BJ (cell line): ENCODE measurements around the gene MSRB3. TPM values are rescaled to one million over a fixed set of nuclear protein-coding genes. Genes with fewer than 3 reads are reported as not detected.

Experiments used
- CTCF ChIA-PET: fragments of 350-600 bp; formaldehyde crosslinking; extraction: SDS; loops from one replicate; lab custom pipeline; 2021; ENCODE audit warnings: antibody characterized with exemption, inconsistent platforms; lab: Yijun Ruan, JAX
- POLR2A ChIA-PET: fragments of 300-600 bp; sonication (Branson Sonifier 250); formaldehyde crosslinking; extraction: SDS; loops from one replicate; lab custom pipeline; 2021; ENCODE audit warnings: antibody characterized with exemption; lab: Charles Lee
- DNase-seq: peaks from one replicate; pipeline ENCODE4 v3.0.0-alpha.2; 2011; ENCODE audit warnings: low read depth
- H3K27me3 ChIP-seq: 2 replicates; pipeline ENCODE4 v1.6.0; 2011; ENCODE audit warnings: low read length; ENCODE audit not compliant: control insufficient read depth, insufficient read depth
- H3K36me3 ChIP-seq: 2 replicates; pipeline ENCODE4 v1.5.1; 2011; ENCODE audit warnings: low read length; ENCODE audit not compliant: control insufficient read depth, insufficient read depth
- H3K4me3 ChIP-seq: 2 replicates; pipeline ENCODE4 v1.5.1; 2011; ENCODE audit warnings: low read depth, mild to moderate bottlenecking, control low read depth, low read length
- polyA plus RNA-seq: library from polyadenylated mRNA; depleted of rRNA; stranded (reverse); fragments of >200 nt; gene quantifications from 2 replicates; pipeline ENCODE4 v1.2.3, GENCODE V29; 2011
- TF ChIP-seq, protein P1 (sequence below): IDR thresholded peaks from 2 replicates; pipeline ENCODE4 v1.5.1; 2011; ENCODE audit warnings: low read depth, mild to moderate bottlenecking, control low read depth, inconsistent platforms, low read length, moderate library complexity; ENCODE audit not compliant: insufficient read depth

Gene MSRB3
- polyA plus RNA-seq, 1 experiment: 76.0 TPM

GRCh38 chr12:65329721-65330120 lies 51.2 kb downstream of the MSRB3 start:
- TF ChIP-seq, protein P1, sequence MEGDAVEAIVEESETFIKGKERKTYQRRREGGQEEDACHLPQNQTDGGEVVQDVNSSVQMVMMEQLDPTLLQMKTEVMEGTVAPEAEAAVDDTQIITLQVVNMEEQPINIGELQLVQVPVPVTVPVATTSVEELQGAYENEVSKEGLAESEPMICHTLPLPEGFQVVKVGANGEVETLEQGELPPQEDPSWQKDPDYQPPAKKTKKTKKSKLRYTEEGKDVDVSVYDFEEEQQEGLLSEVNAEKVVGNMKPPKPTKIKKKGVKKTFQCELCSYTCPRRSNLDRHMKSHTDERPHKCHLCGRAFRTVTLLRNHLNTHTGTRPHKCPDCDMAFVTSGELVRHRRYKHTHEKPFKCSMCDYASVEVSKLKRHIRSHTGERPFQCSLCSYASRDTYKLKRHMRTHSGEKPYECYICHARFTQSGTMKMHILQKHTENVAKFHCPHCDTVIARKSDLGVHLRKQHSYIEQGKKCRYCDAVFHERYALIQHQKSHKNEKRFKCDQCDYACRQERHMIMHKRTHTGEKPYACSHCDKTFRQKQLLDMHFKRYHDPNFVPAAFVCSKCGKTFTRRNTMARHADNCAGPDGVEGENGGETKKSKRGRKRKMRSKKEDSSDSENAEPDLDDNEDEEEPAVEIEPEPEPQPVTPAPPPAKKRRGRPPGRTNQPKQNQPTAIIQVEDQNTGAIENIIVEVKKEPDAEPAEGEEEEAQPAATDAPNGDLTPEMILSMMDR: no peak
- no peak overlapping the region for H3K4me3 ChIP-seq
- CTCF ChIA-PET: no interaction called here
- POLR2A ChIA-PET: no interaction called here
- DNase-seq: no peak
- no peaks in the 10 kb centered on the region for H3K27me3 ChIP-seq
- H3K36me3 ChIP-seq: peaks cover 4% of the 10 kb centered on the region

GRCh38 chr12:65330331-65330730 lies 51.8 kb downstream of the MSRB3 start:
- TF ChIP-seq, protein P1: no peak
- H3K27me3 ChIP-seq: no peaks in the 10 kb centered on the region
- H3K4me3 ChIP-seq: no peak overlapping the region
- peaks cover 4% of the 10 kb centered on the region for H3K36me3 ChIP-seq
- no peak for DNase-seq
- ChIA-PET POLR2A (no interaction called here), CTCF (no interaction called here)

GRCh38 chr12:65331456-65331855 lies 53.0 kb downstream of the MSRB3 start:
- POLR2A ChIA-PET: no interaction called here
- no peaks in the 10 kb centered on the region for H3K27me3 ChIP-seq
- TF ChIP-seq, protein P1: no peak
- peaks cover 4% of the 10 kb centered on the region for H3K36me3 ChIP-seq
- CTCF ChIA-PET: no interaction called here
- DNase-seq: no peak
- no peak overlapping the region for H3K4me3 ChIP-seq

DNA sequence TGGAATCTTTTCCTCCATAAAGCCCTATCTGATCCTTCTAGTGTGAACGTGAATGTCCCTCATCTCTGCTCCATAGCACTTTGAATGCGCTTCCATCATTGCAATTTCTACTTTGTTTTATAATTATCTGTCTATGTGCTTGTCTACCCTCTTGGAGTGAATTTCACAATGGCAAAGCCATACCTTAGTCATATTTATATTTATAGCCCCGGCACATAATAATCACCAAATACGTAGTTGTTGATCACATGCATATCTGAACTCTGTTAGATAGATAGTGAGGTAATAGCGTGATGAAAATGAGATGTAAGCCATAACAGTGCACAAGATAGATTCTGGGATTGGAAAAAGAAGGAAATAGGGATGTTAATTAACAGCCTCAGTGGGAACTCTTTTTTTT lies 55.2 kb downstream of the MSRB3 start:
- no peak for DNase-seq
- Histone ChIP-seq H3K36me3 (peaks cover 4% of the 10 kb centered on the region), H3K27me3 (no peaks in the 10 kb centered on the region), H3K4me3 (no peak overlapping the region)
- TF ChIP-seq, protein P1: no peak
- ChIA-PET POLR2A (no interaction called here), CTCF (no interaction called here)

GRCh38 chr12:65334521-65334920 lies 56.0 kb downstream of the MSRB3 start:
- TF ChIP-seq, protein P1: no peak
- ChIA-PET POLR2A (no interaction called here), CTCF (interaction anchor here (1.1 kb wide), 1 partner anchor 222 kb away, joined by 3 read pairs; no protein-coding TSS in a partner anchor)

More at GRCh38 chr12:65334521-65334920, 56.0 kb downstream of the MSRB3 start:
- no peak for DNase-seq
- Histone ChIP-seq H3K27me3 (no peaks in the 10 kb centered on the region), H3K36me3 (peaks cover 4% of the 10 kb centered on the region), H3K4me3 (no peak overlapping the region)
